ENCODE results near the gene CSPG4. TPM values are rescaled to one million over a fixed set of nuclear protein-coding genes. Genes with fewer than 3 reads are reported as not detected.
"Not testable (repeated sequence)": the region's sequence is repeated elsewhere in the genome, so short reads cannot be mapped to it uniquely, and the experiment has no call there.

The CSPG4 gene
- total and polyA plus RNA-seq, 3 donors from 2014 or later: 4.4 to 6.5 (median 5.2) TPM

- no peaks in the 10 kb centered on the region for H3K27me3 ChIP-seq
- H3K27ac ChIP-seq: no peak overlapping the region
- no peaks in the 10 kb centered on the region for H3K9me3 ChIP-seq
- intact Hi-C loops (cut with DNase I; ENCODE audit: low total_unique reads): loop anchor here (5.0 kb wide), 1 partner anchor 114 kb away; no protein-coding TSS in a partner anchor
- H3K4me3 ChIP-seq: no peak overlapping the region
- TF ChIP-seq, protein P1, sequence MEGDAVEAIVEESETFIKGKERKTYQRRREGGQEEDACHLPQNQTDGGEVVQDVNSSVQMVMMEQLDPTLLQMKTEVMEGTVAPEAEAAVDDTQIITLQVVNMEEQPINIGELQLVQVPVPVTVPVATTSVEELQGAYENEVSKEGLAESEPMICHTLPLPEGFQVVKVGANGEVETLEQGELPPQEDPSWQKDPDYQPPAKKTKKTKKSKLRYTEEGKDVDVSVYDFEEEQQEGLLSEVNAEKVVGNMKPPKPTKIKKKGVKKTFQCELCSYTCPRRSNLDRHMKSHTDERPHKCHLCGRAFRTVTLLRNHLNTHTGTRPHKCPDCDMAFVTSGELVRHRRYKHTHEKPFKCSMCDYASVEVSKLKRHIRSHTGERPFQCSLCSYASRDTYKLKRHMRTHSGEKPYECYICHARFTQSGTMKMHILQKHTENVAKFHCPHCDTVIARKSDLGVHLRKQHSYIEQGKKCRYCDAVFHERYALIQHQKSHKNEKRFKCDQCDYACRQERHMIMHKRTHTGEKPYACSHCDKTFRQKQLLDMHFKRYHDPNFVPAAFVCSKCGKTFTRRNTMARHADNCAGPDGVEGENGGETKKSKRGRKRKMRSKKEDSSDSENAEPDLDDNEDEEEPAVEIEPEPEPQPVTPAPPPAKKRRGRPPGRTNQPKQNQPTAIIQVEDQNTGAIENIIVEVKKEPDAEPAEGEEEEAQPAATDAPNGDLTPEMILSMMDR (IDR thresholded peaks at IDR 0.05): no peak
- TF ChIP-seq POLR2A (IDR thresholded peaks at IDR 0.05): no peak
- H3K4me1 ChIP-seq: no peaks in the 10 kb centered on the region
- WGBS, 2 donors: 92 to 96% methylated on average over 7 of the region's 7 CpGs
- no peaks in the 10 kb centered on the region for H3K36me3 ChIP-seq (ENCODE audit: low read depth, missing control alignments)
- no peak for DNase-seq
Measured at GRCh38 chr15:75688278-75688557, 24.4 kb downstream of the CSPG4 start.

- H3K9me3 ChIP-seq: no peaks in the 10 kb centered on the region
- TF ChIP-seq POLR2A (IDR thresholded peaks at IDR 0.05): no peak
- TF ChIP-seq, protein P1 (IDR thresholded peaks at IDR 0.05): no peak
- no peak overlapping the region for H3K4me3 ChIP-seq
- no peaks in the 10 kb centered on the region for H3K27me3 ChIP-seq
- no peaks in the 10 kb centered on the region for H3K36me3 ChIP-seq (ENCODE audit: low read depth, missing control alignments)
- intact Hi-C loops (cut with DNase I; ENCODE audit: low total_unique reads): loop anchor here (5.0 kb wide), 1 partner anchor 115 kb away; no protein-coding TSS in a partner anchor
- no peak overlapping the region for H3K27ac ChIP-seq
- no peak for DNase-seq
- no peaks in the 10 kb centered on the region for H3K4me1 ChIP-seq
- 89 to 100% methylated on average over 5 to 44 of the region's 44 CpGs for WGBS, 2 donors
Measured at GRCh38 chr15:75687486-75688277, 25.0 kb downstream of the CSPG4 start.

GRCh38 chr15:75686212-75686642 lies 26.4 kb downstream of the CSPG4 start:
- not testable (repeated sequence) for H3K4me1 ChIP-seq; H3K9me3 ChIP-seq; H3K27ac ChIP-seq; H3K4me3 ChIP-seq; H3K36me3 ChIP-seq (ENCODE audit: low read depth, missing control alignments); H3K27me3 ChIP-seq
- intact Hi-C loops (cut with DNase I; ENCODE audit: low total_unique reads): loop anchor here (5.0 kb wide), 1 partner anchor 116 kb away; no protein-coding TSS in a partner anchor
- TF ChIP-seq, protein P1 (IDR thresholded peaks at IDR 0.05): peak; percentile 38 to 78 (median 63)
- 46 to 51% methylated on average over 5 to 14 of the region's 14 CpGs for WGBS, 2 donors
- peak; percentile 82 for DNase-seq

DNA sequence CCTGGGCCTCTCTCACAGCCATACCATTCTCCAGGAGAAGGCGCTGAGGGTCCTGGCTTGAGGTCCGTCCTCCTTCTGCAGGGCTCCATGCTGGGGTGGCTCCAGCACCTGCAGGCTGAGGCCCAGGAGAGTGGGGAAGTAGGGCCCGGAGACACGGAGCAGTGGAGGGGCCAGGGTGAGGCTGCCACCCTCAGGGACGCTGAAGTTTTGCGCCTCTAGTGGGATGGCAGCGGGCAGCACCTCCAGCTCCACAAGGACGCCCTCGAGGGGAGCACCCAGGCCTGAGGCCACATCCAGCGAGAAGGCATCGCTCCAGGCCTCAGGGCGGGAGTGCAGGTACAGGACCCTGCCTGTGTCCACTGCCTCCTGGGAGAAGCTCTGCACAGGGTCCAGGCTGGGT lies 27.5 kb downstream of the CSPG4 start:
- no peak for DNase-seq
- Histone ChIP-seq H3K27me3 (no peaks in the 10 kb centered on the region), H3K27ac (no peak overlapping the region), H3K36me3 (ENCODE audit: low read depth, missing control alignments) (no peaks in the 10 kb centered on the region), H3K9me3 (no peaks in the 10 kb centered on the region), H3K4me1 (no peaks in the 10 kb centered on the region), H3K4me3 (no peak overlapping the region)
- WGBS, 2 donors: 79 to 87% methylated on average over 11 to 12 of the region's 12 CpGs
- intact Hi-C loops (cut with DNase I; ENCODE audit: low total_unique reads): loop anchor here (5.0 kb wide), 1 partner anchor 117 kb away; no protein-coding TSS in a partner anchor
- TF ChIP-seq POLR2A (IDR thresholded peaks at IDR 0.05): no peak
- TF ChIP-seq, protein P1 (IDR thresholded peaks at IDR 0.05): no peak

DNA sequence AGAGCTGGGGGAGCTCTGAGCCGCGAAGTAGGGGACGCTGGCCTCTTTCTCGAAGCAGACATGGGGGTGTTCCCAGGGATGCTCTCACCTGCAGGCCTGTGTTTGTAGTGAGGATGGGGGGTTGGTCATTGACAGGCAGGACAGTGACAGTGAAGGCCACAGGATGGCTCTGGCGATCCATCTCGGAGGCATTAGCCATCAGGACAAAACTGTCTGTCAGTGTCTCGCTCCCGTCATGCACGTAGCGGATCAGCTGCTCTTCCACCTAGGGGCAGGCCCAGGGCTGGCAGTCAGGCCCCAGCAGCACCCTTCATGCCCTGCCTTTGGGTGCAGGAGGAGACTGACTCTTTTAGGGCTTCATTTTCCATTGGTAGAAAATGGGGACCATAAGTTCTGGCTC lies 28.0 kb downstream of the CSPG4 start:
- DNase-seq: no peak
- intact Hi-C loops (cut with DNase I; ENCODE audit: low total_unique reads): loop anchor here (5.0 kb wide), 1 partner anchor 118 kb away; no protein-coding TSS in a partner anchor
- Histone ChIP-seq H3K27ac (no peak overlapping the region), H3K36me3 (ENCODE audit: low read depth, missing control alignments) (no peaks in the 10 kb centered on the region), H3K9me3 (no peaks in the 10 kb centered on the region), H3K4me3 (no peak overlapping the region), H3K4me1 (no peaks in the 10 kb centered on the region), H3K27me3 (no peaks in the 10 kb centered on the region)
- TF ChIP-seq, protein P1 (IDR thresholded peaks at IDR 0.05): no peak
- no peak for TF ChIP-seq POLR2A (IDR thresholded peaks at IDR 0.05)
- WGBS, 2 donors: 90 to 96% methylated on average over 10 of the region's 10 CpGs
